Stimulated activated CD4-positive, alpha-beta T cell treated with anti-CD3 and anti-CD28 coated beads, Interleukin-2, amount 100 ng/mL, for 24 hours (primary cell): ENCODE data around the gene UBR3.

ENCODE experiments used
- DNase-seq, 2 donors: peaks; one replicate each; pipeline ENCODE4 v3.0.0-alpha.2; 2020

UBR3 gene

DNA sequence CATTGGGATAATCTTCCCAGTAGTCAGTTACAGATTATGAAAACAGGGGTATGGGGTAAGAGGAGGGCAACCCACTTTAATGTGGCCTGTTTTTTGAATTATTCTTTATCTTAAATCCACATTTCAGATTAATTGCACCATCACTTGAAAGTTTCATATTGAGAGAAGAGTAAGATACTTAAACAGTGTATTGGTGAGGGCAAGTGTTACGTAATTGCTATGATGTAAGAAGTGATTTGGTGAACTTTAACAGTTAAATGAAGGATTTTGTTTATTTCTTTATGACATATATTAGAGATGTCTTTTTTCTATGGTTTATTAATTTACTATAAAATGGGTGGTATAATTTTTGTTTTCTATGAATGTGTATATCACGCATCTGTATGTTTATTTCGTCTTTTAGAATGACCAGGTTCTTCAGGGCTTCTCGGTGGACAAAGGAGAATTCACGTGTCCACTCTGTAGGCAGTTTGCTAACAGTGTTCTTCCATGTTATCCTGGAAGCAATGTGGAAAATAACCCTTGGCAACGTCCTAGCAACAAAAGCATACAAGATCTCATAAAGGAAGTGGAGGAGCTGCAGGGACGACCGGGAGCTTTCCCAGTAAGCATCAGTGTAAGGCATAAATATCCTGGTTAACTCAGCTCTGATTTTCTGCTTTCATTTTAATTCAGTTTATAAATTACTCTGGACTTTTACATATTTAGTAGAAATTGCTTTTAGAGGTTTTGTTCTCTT lies 179.5 kb downstream of the UBR3 start:
- DNase-seq = no peak

DNA sequence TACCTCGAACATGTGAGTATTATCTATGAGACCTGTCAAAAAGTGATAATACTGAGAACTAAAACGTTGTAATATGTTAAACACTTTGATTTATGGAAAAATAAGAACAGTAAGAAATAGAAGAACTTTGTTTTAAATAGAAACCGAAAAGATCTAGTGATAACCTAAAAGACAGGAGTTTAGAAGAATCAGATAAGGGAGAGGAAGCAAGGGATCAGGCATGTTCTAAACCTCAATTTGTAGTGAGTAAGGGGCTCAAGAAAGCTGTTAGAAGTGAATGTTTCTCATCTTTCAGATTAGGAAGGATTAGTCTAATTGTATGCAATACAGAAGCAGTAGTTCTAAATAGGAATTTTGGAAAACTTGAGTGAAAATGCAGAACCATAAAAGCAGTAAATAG lies 182.0 kb downstream of the UBR3 start:
- DNase-seq = no peak

DNA sequence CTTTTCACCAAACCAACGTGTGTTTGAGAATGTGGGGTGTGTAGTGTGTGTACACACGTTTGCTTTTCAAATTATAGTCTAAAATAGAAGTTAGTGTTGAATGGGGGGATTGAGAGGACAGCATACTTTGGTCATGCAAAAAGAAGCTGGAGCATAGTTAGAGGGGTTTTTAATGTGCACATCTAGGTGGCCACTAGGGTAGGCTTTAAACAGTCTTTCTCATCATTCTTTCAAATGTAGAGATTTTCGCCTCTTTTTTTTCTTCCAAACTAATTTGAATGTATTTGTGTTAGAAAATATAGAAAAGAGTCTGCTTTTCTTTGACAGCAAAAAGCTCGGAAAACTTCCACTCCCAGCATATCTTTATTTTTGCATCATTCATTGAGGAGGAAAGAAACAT lies 185.5 kb downstream of the UBR3 start:
- no peak for DNase-seq

DNA sequence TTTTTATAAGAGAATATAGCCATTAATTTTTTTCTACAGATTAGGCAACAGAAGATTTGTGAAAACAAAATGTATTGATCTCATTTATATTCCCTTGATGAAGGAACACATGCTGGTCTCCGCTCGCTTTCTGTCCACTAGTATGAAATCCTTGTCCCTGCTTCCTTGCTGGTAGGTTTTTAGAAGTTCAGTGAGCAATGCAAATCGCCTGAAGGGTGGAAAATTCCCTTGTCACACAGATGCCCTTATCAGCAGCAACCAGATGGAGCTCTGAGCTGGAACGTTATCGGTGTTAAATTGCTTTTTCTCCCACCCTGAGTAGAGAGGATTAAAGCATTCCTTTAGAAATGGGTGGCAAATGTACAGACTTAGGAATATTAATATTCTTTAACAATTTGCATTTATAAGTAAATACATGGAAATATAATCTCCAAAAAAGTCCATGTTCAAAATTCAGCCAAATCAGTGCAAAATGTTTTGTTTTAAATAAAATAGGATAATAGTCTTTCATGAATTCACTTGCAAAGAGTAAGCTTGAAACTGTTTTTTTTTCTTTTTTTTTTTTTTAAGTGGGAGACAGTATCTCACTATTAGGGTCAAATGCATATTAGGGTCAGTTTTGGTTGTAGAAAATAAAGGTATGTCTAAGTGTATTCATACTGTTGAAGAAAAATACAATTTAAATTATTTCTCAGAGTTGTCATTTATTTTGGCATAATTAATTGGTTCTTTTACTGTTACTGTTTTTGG lies 186.7 kb downstream of the UBR3 start:
- DNase-seq = no peak

DNA sequence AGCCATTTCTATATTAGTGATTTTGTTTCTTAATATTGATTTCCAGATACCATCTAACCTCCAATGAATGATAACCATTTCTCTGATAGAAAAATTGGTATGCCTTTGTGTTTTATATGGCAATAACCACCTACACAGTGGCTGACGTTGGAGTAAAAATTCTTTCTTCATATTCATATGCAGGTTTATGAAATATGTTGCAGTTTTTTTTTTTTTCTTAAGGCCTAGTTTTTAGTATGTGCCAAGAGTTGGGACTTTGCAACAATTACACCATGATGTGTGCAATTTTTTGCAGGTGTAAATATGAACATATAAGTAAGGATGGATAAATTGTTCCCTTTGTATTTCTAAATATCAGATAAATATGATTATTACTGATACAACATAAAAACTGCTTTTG lies 187.5 kb downstream of the UBR3 start:
- no peak for DNase-seq

DNA sequence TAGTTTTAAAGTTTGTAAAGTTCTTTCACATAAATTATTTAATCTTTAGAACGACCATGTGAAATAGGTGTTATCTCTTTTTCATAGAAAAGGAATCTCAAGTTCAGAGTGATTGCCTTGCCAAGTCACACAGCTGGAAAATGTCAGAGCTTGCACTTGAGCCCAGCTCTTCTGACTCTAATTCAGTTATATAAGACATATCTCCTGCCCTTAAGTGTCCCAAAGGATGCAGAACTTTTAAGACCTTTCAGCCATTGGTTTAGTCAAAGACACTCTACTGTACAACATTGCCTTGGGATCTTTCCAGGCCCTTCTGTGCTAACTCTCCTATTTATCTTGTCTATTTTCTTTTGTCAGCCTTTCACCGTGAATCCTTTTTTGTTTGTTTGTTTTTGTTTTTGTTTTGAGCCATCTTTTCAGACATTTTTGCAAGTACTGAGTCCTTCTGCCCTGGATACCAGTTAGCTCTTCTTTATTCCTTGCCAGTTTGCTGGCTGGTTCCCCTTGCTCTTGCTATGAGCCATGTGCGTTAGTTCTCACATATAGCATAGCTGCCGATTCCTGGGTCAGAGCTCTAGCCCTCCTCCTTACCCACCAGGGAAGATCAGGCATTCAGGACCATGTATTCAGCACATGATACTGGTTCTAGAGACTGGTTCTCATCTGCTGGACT lies 190.7 kb downstream of the UBR3 start:
- DNase-seq = no peak

DNA sequence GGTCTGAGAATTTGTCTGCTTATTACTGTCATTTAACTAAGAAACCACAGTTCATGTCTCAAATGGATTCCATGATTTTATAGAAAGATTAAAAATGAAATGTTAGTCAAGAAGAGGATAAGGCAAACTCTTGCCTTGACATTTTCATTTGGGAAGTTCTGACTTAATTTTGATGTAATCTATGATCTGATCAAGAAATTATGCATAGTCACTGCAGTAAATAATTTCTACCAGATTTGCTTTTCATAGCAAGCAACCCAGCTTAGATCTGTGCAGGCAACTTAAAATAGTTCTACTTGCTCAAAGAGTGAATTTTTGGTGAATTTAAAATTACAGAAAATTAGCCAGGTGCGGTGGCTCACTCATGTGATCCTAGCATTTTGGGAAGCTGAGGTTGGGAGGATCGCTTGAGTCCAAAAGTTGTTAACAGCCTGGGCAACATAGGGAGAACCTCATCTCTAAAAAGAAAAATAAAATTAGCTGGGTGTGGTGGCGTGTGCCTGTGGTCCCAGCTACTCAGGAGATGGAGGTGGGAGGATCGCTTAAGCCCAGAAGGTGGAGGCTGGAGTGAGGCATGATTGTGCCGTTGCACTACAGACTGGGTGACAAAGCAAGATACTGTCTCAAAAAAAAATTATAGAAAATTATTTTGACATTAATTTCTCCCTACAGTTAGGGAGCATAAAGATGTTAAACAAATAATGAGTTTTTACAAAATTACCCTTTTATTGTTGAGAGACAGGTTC lies 192.0 kb downstream of the UBR3 start:
- DNase-seq = no peak

DNA sequence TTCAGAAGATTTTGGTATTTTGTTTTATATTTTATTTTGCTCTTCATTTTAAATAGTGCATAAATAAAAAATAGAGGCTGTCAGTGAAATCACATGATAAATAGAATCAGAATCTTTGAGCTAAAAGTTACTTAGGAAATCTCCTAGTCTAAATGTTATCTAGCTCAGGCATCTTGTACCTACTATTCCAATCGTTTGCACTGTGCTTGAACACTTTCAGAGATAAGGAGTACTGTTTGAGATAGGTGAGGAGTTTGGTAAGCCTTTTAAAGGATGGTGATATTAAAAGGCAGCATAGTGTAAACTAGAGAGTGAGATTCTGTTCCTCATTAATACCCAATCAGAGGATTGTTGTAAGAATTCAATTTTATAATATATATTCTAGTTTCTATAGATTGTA lies 193.5 kb downstream of the UBR3 start:
- no peak for DNase-seq

DNA sequence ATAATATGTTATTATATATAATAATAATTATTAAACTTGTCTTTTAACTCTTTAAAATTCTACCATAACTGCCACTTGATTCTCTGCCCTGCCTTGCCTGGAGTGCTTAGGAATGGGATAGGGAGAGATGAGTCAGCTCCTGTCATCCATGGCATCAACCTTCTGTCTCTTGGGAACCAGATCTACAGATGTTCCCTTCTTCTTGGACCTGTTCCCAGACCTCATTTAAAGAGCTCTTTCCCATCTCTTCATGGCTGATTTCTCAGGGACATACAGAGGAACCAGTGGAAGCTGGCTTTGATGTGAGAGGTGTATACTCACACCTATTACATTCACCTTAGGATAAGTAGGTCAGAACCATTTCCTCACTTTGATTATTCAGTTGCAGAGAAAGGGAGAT lies 195.4 kb downstream of the UBR3 start:
- DNase-seq = no peak

DNA sequence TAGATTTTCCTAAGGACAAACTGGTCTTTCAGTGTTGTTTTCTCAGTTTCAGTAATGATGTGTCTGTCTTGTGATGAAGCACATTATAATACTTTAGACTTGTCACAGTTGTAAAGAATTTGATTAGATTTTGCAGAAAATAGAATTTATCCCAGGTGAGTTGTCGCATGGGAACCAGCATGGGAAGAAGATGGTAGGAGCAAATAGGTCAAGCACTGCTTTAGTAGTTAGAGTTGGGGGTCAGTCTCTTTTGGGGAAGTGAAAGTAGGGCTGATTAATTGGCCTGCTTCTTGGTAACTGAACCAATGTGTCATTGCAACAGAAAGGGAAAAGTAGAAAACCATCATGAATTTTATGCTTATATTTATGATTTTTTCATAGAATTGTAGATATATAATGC lies 197.5 kb downstream of the UBR3 start:
- no peak for DNase-seq

DNA sequence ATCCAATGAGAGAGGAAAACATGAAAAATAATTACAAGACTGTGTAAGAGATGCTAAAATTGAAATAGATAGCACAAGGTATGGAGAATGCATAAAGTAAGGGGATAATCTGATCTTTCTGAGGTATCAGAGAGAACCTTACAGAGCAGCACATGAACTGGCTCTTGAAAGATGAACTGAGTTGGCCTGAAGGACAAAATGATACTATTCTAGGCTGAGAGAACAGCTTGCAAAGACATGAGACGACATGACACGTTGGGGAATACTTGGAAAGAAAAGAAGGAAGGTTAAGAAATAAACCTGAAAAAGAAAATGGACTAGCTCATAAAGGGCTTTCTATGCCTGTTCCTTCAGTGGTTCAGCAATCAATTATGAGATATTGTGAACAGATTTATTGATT lies 198.0 kb downstream of the UBR3 start:
- DNase-seq = no peak

DNA sequence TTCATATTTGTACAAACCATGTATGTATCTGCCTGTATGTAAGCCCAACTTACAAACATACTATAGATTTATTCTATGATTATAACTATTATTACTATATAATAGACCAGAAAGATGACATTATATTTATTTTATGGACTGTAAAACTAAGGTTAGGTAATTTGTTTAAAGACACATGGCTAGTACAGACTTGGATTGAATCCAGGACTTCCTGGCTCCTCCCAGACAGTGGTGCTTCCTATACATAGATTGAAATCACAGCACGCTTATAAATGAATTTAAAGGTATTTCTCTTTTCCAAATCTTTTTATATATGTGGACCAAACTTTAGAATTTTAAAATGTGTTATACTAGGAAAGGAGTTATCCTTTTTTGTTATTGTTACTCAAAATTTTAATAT lies 199.1 kb downstream of the UBR3 start:
- DNase-seq = no peak

DNA sequence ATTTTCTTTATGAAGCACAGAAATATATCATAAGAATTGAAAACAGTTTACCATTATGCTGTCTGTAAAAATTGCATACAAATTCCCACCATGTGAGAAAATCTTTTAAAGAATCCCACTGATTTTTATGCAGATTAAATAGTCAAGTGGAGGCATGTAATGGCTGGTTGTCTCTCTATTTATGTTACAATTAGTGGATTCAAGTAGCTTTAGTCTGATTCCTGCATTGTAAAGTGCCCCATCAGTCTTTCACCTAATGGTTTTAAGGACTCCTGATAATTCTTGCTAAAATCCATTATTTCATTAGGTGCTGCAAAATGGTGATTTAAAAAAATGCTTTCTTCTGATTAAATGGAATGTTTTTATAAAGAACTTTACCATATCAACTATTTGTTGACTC lies 202.3 kb downstream of the UBR3 start:
- DNase-seq = no peak

DNA sequence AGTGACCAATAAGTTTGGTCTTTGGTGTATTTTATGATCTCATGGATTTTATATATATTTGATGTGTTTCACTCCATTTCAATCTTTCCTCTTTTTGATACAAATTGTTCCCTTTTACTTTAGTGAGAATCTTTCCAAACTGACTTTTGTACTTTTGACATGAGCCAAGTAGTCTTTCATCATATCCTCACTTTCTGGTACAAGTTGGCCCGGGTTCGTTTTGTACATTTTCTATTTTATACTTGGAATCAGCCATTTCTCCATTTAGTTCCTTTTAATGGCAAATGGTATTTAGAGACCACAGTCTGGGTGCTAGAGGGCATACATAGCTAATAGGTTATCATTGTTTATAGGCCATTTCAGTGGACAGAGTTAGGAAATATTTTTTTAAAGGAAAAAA lies 202.8 kb downstream of the UBR3 start:
- DNase-seq = no peak

DNA sequence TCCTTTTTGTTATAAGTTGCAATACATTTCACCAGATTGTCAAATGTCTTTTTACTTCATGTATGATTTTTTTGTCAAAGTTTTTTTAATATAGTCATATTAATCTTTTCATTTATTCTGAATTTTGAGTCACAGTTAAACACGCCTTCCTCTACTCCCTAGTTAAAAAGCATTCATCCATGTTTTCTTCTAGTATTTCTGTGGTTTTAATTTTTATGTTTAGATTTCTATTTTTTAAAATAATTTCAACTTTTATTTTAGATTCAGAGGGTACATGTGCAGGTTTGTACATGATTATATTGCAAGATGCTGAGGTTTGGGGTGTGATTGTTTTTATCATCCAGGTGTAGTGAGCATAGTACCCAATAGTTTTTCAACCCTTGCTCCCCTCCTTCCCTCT lies 204.0 kb downstream of the UBR3 start:
- no peak for DNase-seq

DNA sequence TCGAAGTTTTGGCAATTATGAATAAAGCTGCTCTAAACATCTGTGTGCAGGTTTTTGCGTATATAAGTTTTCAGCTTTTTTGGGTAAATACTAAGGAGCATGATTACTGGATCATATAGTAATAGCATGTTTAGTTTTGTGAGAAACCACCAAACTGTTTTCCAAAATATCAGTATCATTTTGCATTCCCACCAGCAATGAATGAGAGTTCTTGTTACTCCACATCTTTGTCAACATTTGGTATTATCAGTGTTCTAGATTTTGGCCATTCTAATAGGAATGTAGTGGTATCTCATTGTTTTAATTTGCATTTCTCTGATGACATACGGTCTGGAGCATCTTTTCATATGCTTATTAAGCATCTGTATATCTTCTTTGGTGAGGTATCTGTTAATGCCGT lies 207.3 kb downstream of the UBR3 start:
- no peak for DNase-seq

DNA sequence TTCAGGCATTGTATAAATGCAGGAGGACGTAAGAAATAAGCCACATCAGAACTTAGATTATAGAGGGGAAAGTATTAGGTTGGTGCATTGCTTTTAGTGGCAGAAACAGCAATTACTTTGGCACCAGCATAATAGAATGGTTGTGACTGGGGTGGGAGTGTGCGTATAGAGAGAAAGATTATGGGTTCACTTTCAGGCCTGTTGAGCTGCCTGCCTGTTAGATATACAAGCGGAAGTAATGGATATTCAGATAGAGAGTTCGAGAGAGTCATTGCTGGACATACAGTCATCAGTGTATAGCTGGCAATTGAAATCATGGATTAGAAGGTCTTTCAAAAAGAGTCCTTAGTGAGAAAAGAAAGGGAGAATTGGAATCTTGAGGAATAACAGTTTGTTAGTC lies 211.5 kb downstream of the UBR3 start:
- DNase-seq = no peak

DNA sequence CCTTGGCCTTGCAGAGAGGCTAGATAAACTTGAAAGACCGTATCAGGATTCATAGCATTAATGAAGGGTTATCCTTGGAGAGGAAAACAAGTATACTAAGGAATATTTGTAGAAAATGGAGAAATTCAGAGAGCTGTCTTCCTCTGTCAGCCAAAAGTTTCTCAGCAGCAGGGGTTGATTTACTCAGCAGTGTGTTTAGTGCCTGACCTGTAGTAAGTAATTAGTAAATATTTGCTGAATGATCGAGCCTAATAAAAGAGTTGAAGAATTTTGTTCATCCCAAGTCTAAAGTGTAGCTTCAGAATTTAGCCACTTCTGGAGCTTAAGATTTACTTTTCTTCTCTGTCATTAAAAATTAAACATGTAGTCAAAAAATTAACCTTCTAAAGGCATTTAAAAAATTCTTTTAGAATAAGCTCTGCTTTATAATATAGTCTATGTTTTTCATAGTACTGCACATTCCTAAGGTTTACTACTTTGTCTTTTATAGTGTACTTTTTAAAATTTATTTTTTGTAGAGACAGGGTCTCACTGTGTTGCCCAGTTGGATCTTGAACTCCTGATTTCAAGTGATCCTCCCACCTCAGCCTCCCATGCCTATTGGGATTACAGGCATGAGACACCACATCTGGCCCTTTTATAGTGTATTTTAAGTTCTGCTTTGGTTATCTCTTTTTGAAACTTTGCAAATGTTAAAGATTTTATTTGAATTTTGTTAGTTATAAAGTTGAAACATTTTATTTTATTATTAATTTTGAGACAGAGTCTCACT lies 212.3 kb downstream of the UBR3 start:
- no peak for DNase-seq

DNA sequence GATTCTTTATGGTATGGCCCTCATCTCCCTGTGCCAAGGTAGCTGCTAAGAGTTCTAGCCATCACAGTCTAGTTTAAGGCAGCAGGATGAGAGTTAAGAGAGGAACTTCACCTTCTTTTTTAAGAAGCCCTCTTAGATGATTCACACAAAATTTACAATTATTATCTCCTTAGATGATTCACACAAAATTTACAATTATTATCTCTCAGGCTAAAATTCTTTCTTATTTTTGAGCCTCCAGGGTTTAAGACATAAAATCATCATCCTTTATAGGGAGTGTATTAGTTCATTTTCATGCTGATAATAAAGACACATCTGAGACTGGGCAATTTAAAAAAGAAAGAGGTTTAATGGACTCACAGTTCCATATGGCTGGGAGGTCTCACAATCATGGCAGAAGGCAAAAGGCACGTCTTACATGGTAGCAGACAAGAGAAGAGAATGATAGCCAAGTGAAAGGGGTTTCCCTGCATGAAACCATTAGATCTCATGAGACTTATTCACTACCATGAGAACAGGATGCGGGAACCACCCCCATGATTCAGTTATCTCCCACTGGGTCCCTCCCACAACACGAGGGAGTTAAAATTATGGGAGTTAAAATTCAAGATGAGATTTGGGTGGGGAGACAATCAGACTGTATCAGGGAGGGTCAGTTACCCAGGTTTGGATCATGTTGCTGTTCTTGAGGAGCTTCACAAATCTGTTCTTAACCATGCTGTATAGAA lies 217.7 kb downstream of the UBR3 start:
- DNase-seq = no peak

DNA sequence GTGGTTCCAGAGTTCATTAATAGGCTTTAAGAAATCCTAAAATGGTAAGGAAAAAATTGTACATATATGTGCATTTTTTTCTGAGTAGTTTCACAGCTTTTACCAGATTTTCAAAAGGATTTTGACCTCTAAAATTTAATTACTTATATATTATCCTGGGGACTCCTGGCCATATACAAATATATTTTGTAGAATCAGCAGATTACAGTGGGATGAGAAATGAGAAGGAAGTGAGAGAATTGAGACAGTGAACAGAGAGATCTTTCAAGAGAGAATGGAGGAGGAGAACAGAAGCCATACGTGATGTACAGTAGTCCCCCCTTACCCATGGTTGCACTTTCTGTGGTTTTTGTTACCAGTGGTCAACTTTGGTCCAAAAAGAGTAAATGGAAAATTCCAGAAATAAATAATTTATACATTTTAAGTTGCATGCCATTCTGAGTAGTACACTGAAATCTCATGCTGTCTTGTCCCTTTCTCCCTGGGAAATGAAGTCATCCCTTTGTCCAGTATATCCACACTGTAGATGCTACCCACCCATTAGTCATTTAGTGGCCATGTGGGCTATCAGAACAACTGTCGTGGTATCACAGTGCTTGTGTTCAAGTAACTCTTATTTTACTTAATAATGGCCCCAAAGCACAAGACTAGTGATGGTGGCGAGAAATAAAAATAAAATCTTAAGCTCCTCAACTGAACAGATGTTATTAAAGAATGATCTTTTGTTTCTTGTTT lies 220.2 kb downstream of the UBR3 start:
- no peak for DNase-seq

DNA sequence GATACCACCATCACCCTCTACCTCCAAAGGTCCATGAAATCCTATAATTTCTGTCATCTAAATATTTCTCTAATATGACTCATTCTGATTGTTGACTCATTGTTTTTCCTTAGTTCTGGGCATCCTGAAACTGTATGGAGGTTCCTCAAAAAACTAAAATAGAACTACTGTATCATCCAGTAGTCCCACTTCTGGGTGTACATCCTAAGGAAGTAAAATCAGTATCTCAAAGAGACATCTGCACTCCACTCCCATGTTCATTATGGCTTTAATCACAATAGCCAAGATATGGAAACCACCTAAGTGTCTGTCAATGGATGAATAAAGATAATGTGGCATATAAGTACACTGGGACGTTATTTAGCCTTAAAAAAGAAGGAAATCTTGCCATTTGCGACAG lies 224.9 kb downstream of the UBR3 start:
- DNase-seq = no peak
